ENCODE measurements around the gene ACTG1.

Gene ACTG1

DNA sequence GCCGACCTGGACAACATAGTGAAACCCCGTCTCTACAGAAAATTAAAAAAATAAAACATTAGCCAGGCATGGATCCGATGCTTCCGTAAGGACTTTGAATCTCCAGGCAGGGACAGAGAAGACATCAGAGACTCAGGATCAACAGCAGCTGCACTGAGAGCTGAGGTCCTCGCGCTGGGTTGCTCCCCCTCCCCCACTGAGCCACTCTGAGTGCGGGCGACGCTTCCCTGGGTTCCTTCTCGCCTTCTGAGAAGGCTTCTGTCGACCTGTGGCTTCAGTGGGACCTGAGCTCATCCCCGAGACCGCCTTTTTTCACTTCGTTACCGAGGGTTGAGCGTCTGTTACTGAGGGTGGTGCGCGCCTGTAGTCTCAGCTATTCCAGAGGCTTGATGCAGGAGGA, 20.4 kb downstream of the ACTG1 start:
- no peak for DNase-seq

GRCh38 chr17:81491761-81492160, 20.8 kb downstream of the ACTG1 start:
- DNase-seq = no peak

- no peak for DNase-seq
These were observed 21.4 kb downstream of the ACTG1 start for GRCh38 chr17:81491181-81491581.

- DNase-seq = no peak
These were observed 22.3 kb downstream of the ACTG1 start for GRCh38 chr17:81489998-81490992.

DNA sequence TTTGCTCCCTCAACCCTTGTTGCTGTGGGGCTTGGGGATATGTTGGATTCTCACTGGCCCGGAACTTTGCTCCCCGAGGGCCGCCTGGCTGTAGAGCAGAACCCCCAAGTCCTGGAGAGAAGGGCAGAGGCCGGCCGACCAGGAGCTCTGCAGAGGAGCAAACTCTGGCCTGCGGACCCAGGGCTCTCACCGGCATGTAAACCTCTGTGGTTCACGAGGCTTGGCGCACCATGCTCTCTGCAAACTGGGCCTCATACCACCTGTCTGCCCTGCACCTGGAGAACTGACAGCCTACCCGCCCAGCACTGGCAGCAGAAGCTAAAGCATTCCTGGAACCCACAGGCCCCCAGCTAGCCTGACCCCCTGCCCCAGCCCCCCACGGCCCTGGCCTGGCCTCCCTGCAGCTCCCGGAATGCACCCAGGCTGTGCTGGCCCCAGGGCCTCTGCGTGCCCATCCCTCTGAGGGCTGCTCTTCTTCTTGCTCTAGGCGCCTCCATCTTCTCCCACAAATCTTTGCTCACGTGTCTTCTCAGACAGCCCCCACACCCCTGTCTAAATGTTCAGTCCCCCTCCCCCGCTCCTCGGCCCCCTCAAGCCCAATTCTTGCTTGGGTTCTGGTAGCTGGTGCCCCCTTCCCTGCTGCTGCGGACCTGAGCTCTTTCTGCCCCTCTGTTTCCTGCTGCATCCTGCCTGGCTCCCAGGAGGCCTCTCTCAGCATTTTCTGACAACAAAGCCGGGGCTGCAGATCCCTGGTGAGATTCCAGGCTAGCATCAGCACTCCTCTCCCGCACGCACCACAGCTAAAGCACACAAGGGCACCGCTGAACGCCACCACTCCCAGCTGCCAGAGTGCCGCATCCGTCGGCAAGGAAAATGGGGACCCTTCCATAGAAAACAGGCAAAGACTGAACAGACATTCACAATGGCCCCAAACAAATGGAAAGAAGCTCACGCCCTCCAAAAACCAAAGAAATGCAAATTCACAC, 23.3 kb downstream of the ACTG1 start:
- no peak for DNase-seq

DNA sequence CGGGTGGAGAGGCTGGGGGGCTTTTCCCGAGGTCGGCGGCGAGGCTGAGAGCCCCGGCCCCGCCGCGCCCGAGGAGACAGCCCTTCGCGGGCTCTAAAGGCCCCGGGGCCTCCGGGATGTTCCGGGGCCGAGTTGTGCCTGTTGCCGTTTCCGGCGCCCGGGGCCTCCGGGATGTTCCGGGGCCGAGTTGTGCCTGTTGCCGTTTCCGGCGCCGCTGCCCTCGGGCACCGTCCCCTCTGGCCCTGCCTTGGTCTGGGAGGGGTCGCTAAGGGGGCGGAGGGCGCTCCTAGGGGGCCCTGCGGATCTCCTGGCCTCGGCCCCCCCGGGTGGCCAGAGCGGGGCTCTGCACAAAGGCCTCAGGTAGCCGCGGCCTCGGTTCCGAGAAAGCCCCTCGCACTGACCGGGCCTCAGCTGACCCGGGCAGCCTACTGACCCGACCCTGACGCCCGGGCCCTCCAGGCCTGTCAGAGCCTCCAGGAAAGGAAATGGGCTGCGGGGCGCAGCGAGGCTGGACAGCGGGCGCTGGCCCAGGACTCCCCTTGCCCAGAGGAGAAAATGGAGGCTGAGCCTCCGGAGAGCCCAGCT, 24.2 kb downstream of the ACTG1 start:
- no peak for DNase-seq

- peak; percentile 78 for DNase-seq
These were observed 24.9 kb downstream of the ACTG1 start for GRCh38 chr17:81487487-81488275.

- DNase-seq = no peak
These were observed 25.5 kb downstream of the ACTG1 start for GRCh38 chr17:81487089-81487486.

- DNase-seq = no peak
These were observed 26.3 kb downstream of the ACTG1 start for GRCh38 chr17:81486199-81486810.

- peak; percentile 75 for DNase-seq
These were observed 28.2 kb downstream of the ACTG1 start for GRCh38 chr17:81484195-81484979.

GRCh38 chr17:81483862-81484194, 28.8 kb downstream of the ACTG1 start:
- no peak for DNase-seq

DNA sequence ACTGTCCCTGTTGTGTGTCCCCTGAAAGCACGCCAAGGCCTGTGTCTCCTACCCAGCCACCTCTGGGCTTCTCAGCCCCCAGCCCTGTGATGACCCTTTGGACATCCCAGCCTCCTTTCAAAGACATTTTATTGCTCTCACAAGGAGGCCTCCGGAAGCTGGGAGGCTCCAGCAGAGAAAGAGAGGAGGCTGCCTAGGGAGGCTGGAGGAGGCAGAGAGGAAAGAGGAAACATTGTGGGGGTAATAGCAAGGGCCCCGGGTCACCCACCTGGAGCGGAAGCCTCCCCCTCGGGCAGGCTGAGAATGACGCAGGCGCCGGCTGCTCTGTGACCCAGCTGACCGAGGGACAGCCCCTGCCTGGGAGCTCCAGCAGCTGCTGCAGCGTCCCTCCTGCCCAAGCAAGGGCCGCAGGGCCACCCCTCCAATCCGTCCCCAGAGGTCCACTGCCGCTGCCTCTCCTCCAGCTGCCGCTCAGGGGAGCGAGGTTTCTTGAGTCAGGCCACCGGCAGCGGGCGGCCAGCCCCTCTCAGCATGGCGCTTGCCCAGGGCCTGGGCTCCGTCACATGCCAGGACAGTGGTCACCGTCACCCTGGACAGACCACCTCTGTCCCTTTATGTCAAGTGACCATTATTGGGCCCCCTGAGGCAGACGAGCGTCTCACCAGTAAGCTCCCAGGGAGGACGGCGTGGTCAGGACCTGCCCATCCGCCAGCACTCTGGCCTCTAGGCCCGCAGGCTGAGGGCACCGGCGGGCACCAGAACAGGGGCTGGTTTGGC, 29.3 kb downstream of the ACTG1 start:
- DNase-seq = no peak

DNA sequence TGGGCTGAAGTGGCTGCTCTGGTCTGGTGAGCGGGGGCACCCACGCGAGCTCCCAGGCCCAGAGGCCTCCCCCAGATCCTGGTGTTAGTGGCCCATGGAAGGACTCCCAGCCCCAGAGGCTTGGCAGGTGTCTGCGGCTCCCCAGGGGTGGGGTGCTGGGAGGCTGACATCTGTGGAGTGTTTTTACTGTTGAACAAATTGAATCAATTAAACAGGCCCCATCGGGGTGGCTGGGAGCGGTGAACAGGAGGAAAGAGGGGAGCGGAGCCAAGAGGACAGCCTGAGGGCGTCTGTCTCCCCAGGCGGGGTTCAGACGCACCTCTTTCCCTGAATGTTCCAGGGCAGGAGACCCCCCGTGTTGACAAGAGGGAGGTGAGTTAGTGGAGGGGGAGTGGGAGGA, 29.9 kb downstream of the ACTG1 start:
- no peak for DNase-seq

DNA sequence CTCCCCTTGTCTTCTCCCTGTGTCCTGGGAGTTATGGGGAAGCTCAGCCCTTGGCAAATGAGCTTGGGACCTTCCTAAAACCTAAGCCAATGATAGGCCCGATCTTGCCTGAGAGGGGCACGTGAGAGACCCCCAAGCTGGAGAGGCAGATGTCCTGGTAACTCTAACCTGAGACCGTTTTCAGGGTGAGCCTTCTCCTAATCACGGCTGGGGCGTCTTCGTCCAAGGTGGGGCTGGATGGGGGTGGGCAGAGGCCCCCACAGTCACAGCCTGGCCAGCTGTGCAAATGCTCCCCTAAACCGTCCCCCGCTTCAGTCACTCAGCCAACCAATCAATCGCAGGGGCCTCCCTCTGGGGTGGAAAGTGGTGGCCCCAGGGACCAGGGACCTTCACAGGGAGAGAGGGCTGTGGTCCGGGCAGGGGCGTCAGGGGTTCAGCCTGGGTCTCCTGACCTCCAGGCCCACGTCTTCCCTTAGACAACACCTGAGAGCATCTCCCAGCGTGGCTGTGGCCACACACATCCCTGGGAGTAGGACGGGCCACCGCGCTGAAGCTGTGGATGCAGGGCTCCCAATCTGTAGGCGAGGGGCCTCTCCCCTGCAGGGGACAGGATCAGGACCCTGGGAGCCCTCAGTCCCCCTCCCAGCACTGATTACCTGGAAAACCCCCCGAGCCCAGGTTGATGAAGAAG, 30.6 kb downstream of the ACTG1 start:
- DNase-seq = no peak

DNA sequence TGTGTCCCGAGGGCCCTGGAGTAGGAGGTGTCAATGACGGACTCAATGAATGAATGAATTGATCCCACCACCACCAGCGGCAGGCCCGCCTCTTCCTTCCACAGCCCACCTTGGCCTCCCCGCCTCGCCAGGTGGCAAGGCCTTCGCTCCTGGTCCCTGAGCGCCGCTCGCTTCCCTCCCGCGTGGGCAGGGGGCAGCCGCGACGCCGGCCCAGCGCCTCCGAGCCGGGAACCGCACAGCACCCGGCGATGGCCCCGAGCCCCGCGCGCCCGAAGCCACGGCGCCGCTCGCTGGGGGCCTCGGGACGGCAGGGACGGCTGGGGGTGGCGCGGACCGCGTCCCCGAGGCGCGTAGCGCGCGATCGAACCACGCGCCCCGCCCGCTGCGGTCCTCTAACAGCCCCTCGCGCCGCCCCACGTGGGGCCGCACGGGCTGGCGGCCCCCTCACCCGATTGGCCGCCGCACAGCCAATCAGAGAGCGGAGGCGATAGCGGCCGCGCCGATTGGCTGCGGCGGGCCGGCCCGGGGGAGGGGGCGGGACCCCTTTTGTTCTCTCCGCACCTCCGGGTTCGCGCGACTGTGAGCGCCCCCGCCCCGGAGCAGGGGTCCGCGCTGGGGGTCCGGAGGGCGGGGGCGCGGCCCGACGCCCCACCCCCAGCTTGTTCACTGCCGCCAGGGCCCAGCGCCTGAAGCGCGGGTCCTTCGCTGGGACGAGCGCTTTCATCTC, 31.4 kb downstream of the ACTG1 start:
- DNase-seq = peak; percentile 84

- DNase-seq = peak; percentile 85
These were observed 32.2 kb downstream of the ACTG1 start for GRCh38 chr17:81480140-81481072.
